HG02938 (cell line): ENCODE results near the gene RGS3.

Experiments used
- ATAC-seq: cut with Tn5 transposase; IDR thresholded peaks from one replicate; pipeline ENCODE4 v1.9.1; 2021; ENCODE audit warnings: mild to moderate bottlenecking, moderate library complexity; ENCODE audit not compliant: unreplicated experiment

The RGS3 gene

GRCh38 chr9:113614843-113615648, 151.5 kb downstream of the RGS3 start:
- no peak for ATAC-seq

- ATAC-seq = no peak
These were observed 152.6 kb downstream of the RGS3 start for GRCh38 chr9:113616116-113616515.

GRCh38 chr9:113616621-113617496, 153.3 kb downstream of the RGS3 start:
- ATAC-seq = no peak

- ATAC-seq = no peak
These were observed 154.0 kb downstream of the RGS3 start for GRCh38 chr9:113617550-113617949.

- ATAC-seq = no peak
These were observed 155.4 kb downstream of the RGS3 start for GRCh38 chr9:113618836-113619490.

GRCh38 chr9:113619491-113620376, 156.2 kb downstream of the RGS3 start:
- no peak for ATAC-seq

- no peak for ATAC-seq
These were observed 157.0 kb downstream of the RGS3 start for GRCh38 chr9:113620377-113621161.

- no peak for ATAC-seq
These were observed 157.8 kb downstream of the RGS3 start for GRCh38 chr9:113621309-113621791.

- ATAC-seq = no peak
These were observed 158.5 kb downstream of the RGS3 start for GRCh38 chr9:113621980-113622379.

GRCh38 chr9:113622600-113623400, 159.3 kb downstream of the RGS3 start:
- ATAC-seq = peak; percentile 78

GRCh38 chr9:113623851-113624485, 160.4 kb downstream of the RGS3 start:
- ATAC-seq = no peak

- ATAC-seq = no peak
These were observed 161.2 kb downstream of the RGS3 start for GRCh38 chr9:113624721-113625120.

- ATAC-seq = no peak
These were observed 162.0 kb downstream of the RGS3 start for GRCh38 chr9:113625486-113625885.

GRCh38 chr9:113626735-113627495, 163.4 kb downstream of the RGS3 start:
- no peak for ATAC-seq

- no peak for ATAC-seq
These were observed 165.1 kb downstream of the RGS3 start for GRCh38 chr9:113628621-113629020.

- no peak for ATAC-seq
These were observed 167.0 kb downstream of the RGS3 start for GRCh38 chr9:113630386-113631136.
